BE2C (cell line): ENCODE measurements around the gene VAMP3.

Experiments
- DNase-seq: peaks from one replicate; pipeline ENCODE4 v3.0.0-alpha.2; 2020
- H3K27me3 ChIP-seq: fragments of 250-450 bp; sonication (Bioruptor Pico); 2 replicates; pipeline ENCODE4 v1.5.1; 2020; ENCODE audit warnings: mild to moderate bottlenecking
- H3K36me3 ChIP-seq: fragments of 250-450 bp; sonication (Bioruptor Pico); 2 replicates; pipeline ENCODE4 v1.5.1; 2020; ENCODE audit warnings: mild to moderate bottlenecking
- H3K4me1 ChIP-seq: fragments of 250-450 bp; sonication (Bioruptor Pico); 2 replicates; pipeline ENCODE4 v1.5.1; 2020
- H3K4me3 ChIP-seq: 2 replicates; pipeline ENCODE4 v1.5.1; 2011; ENCODE audit warnings: low read depth, low read length
- H3K9me3 ChIP-seq: fragments of 250-450 bp; sonication (Bioruptor Pico); 2 replicates; pipeline ENCODE4 v1.5.1; 2020
- TF ChIP-seq, protein P1 (sequence below): IDR thresholded peaks from 2 replicates; pipeline ENCODE4 v1.5.1; 2012; ENCODE audit warnings: mild to moderate bottlenecking, low read depth, low read length

The VAMP3 gene

DNA sequence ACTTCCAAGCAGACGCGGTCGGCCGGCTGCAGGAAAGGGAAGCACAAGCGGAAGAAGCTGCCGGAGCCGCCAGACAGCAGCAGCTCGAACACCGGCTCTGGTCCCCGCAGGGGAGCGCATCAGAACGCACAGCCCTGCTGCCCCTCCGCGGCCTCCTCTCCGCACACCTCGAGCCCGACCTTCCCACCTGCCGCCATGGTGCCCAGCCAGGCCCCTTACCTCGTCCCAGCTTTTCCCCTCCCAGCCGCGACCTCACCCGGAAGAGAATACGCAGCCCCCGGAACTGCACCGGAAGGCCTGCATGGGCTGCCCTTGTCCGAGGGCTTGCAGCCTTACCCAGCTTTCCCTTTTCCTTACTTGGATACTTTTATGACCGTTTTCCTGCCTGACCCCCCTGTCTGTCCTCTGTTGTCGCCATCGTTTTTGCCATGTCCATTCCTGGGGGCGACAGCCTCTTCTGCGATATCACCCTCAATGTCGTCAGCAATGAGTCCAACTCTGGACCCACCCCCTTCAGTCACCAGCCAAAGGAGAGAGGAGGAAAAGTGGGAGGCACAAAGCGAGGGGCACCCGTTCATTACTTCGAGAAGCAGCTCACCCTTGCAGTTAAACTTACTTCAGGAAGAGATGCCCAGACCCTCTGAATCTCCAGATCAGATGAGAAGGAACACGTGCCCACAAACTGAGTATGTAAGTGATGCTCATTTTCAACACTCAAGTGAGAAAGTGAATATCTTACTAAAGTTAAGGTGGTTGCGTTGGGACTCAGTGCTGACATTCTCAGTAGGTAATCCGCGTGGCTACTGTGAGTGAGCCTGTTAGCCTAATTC lies 56.2 kb downstream of the VAMP3 start:
- no peaks in the 10 kb centered on the region for H3K4me1 ChIP-seq
- DNase-seq: no peak
- H3K4me3 ChIP-seq: no peak overlapping the region
- H3K27me3 ChIP-seq: no peaks in the 10 kb centered on the region
- TF ChIP-seq, protein P1, sequence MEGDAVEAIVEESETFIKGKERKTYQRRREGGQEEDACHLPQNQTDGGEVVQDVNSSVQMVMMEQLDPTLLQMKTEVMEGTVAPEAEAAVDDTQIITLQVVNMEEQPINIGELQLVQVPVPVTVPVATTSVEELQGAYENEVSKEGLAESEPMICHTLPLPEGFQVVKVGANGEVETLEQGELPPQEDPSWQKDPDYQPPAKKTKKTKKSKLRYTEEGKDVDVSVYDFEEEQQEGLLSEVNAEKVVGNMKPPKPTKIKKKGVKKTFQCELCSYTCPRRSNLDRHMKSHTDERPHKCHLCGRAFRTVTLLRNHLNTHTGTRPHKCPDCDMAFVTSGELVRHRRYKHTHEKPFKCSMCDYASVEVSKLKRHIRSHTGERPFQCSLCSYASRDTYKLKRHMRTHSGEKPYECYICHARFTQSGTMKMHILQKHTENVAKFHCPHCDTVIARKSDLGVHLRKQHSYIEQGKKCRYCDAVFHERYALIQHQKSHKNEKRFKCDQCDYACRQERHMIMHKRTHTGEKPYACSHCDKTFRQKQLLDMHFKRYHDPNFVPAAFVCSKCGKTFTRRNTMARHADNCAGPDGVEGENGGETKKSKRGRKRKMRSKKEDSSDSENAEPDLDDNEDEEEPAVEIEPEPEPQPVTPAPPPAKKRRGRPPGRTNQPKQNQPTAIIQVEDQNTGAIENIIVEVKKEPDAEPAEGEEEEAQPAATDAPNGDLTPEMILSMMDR: no peak
- no peaks in the 10 kb centered on the region for H3K36me3 ChIP-seq
- no peaks in the 10 kb centered on the region for H3K9me3 ChIP-seq
